Subcutaneous abdominal adipose tissue (tissue), 5 donors: ENCODE data around the gene CACFD1.

Experiments used
- H3K27ac ChIP-seq: one replicate; pipeline ENCODE4 v1.7.0; 2013; ENCODE audit warnings: low read depth, mild to moderate bottlenecking, inconsistent platforms, low read length, moderate library complexity
- H3K27me3 ChIP-seq, 5 donors: one replicate each; pipeline ENCODE4 v1.7.0; 2013; ENCODE audit warnings: low read length in 5 of 5, inconsistent platforms in 1 of 5; ENCODE audit not compliant: control insufficient read depth in 5 of 5, insufficient read depth in 4 of 5
- H3K36me3 ChIP-seq, 5 donors: one replicate each; pipeline ENCODE4 v1.7.0; 2013; ENCODE audit warnings: low read length in 5 of 5; ENCODE audit not compliant: control insufficient read depth in 5 of 5, insufficient read depth in 5 of 5
- H3K4me1 ChIP-seq, 5 donors: one replicate each; pipeline ENCODE4 v1.7.0; 2013; ENCODE audit warnings: low read length in 5 of 5, mild to moderate bottlenecking in 3 of 5, moderate library complexity in 1 of 5; ENCODE audit not compliant: control insufficient read depth in 5 of 5, insufficient read depth in 5 of 5
- H3K4me3 ChIP-seq, 5 donors: one replicate each; pipeline ENCODE4 v1.7.0; 2013; ENCODE audit warnings: low read length in 5 of 5, low read depth in 1 of 5
- H3K9ac ChIP-seq, 5 donors: one replicate each; pipeline ENCODE4 v1.7.0; 2013; ENCODE audit warnings: low read length in 5 of 5, mild to moderate bottlenecking in 4 of 5, moderate library complexity in 3 of 5
- H3K9me3 ChIP-seq, 5 donors: one replicate each; pipeline ENCODE4 v1.7.0; 2013; ENCODE audit warnings: low read length in 5 of 5; ENCODE audit not compliant: control insufficient read depth in 5 of 5
- donor health status: healthy.
- donor health status: healthy.
- donor health status: healthy.
- donor health status: healthy.
- donor health status: healthy.

CACFD1 gene

DNA sequence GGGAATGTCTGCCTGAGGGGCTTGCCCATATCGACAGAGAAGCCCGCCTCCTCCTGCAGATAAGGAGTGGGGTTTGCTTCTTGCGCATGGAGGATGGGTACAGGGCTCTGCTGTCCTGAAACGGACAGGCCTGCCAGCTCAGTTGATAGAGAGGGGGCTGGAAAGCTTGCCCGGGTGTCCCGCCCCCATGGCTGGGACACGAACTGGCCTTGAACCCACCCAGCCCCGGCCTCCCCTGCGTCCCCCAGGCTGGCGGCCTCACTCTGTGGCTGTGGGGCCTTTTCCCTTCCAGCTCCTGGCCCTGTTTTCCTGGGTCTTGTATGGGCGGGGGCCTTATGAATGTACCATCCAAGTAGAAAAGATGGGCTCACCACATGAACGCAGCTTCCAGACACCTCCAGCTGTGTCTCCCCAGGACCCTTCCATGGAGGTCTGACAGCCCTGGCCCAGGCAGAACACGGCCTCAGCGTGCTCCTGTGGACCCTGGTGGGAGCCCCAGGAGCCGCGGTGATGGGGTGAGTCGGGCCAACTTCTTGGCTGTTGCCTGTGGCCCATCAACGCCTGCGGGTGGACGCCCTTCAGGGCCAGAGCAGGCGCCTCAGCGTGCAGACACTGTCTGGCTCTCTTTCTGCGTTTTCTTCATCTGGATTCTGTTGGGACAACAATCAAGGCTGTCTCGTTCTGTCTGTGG lies 35.0 kb downstream of the CACFD1 start:
- H3K27ac ChIP-seq, result no peak overlapping the region
- H3K27me3 ChIP-seq, result peaks cover 8 to 63% (median 33%) of the 10 kb centered on the region in 5 donors
- H3K9me3 ChIP-seq, result no peaks in the 10 kb centered on the region
- H3K4me1 ChIP-seq, result peaks cover 0 to 16% (median 0%) of the 10 kb centered on the region in 5 donors
- H3K4me3 ChIP-seq, result no peak overlapping the region
- no peaks in the 10 kb centered on the region for H3K36me3 ChIP-seq
- no peak overlapping the region for H3K9ac ChIP-seq

- Histone ChIP-seq H3K9me3 (no peaks in the 10 kb centered on the region), H3K27me3 (peaks cover 8 to 58% (median 28%) of the 10 kb centered on the region in 5 donors), H3K27ac (no peak overlapping the region), H3K9ac (no peak overlapping the region), H3K4me3 (no peak overlapping the region), H3K36me3 (no peaks in the 10 kb centered on the region), H3K4me1 (peaks cover 0 to 16% (median 0%) of the 10 kb centered on the region in 5 donors)
Observed at GRCh38 chr9:133495327-133496293, 35.8 kb downstream of the CACFD1 start.

DNA sequence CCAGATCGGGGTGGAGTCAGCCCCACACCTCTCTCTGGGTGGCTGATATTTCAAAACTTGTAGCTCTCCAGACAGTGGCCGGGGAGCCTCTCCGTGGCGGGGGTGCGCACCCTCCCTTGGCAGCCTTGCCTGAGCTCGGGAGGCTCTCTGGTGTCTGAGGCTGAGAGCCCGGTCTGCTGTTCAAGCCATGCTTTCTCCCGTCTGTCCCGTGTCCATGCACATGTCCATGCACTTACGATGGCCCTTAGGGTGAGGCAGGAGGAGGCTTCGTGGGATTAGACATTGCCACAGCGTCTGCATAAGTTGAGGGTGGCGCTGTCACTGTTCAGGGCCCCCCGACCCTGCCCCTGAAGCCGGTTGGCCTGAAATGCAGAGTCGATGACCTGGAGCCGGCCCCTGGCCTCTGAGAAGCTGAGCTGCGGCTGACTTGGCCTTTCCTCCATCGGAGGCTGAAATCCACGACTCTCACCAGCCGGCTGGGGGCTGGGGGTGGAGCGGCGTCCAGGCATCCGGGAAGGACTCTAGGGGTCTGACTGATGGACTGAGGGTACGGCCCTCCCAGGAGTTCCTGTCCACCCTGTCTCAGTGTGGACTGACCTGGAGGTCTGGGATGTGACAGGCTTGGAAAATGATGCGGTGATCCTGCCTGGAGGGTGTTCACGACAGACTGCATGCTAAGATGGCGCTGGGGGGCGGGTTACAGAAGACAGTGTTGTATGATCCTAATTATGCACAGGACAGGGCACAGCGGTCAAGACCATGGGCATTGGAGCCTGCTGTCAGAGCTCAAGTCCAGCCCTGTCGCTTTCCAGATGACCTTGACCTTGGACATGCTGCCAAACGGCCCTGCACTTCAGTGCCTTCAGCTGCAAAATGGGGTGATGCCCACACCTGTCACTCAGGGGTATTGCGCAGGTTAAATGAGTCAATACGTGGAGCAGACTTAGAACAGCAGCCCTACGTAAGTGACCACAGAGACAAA lies 37.4 kb downstream of the CACFD1 start:
- H3K4me3 ChIP-seq, result no peak overlapping the region
- peaks cover 0 to 10% (median 0%) of the 10 kb centered on the region in 5 donors for H3K4me1 ChIP-seq
- H3K27me3 ChIP-seq, result peaks cover 8 to 50% (median 28%) of the 10 kb centered on the region in 5 donors
- H3K36me3 ChIP-seq, result no peaks in the 10 kb centered on the region
- peaks cover 0 to 10% (median 8%) of the 10 kb centered on the region in 5 donors for H3K9me3 ChIP-seq
- H3K9ac ChIP-seq, result no peak overlapping the region
- no peak overlapping the region for H3K27ac ChIP-seq

DNA sequence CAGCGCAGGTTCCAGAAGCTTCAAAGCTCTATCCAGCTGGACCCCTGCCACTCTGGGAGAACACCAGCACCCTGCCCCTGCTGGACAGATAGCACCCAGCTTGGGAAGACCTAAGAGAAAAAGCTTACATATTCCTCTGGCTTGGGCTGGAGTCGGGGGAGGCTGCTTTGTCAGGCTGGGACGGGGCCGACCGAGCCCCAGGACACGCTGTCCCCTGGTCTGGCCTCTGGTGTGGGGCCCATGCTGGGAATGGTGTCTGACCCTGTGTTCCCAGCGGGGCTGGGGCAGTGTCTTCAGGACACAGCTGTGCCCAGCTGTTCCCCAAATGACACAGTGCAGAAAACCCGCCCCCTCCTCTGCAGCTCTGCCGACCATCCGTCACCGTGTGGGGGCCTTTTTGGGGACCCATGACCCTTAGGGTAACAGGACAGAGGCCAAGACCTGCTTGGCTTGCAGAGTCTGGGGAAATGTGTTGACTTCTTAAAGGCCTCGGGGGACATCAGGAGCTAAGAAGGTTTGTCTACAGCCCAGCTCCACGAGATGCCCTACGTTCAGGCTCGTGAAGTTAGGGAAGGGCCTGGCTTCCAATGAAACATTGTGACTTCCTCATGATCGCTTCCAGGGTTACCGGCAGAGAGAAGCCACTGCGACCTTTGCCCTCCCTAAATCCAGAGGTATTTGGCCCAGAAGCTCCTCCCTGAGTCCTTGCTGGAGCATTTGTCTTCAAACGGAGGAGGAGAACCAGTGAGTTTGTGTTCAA lies 39.5 kb downstream of the CACFD1 start:
- H3K27me3 ChIP-seq, result peaks cover 8 to 50% (median 25%) of the 10 kb centered on the region in 5 donors
- H3K9ac ChIP-seq, result no peak overlapping the region
- H3K27ac ChIP-seq, result no peak overlapping the region
- H3K9me3 ChIP-seq, result peaks cover 4 to 14% (median 10%) of the 10 kb centered on the region in 5 donors
- H3K4me3 ChIP-seq, result no peak overlapping the region
- H3K4me1 ChIP-seq, result peaks cover 0 to 4% (median 0%) of the 10 kb centered on the region in 5 donors
- H3K36me3 ChIP-seq, result no peaks in the 10 kb centered on the region

GRCh38 chr9:133499892-133500270 lies 40.1 kb downstream of the CACFD1 start:
- H3K9ac ChIP-seq, result no peak overlapping the region
- peaks cover 0 to 4% (median 0%) of the 10 kb centered on the region in 5 donors for H3K4me1 ChIP-seq
- no peak overlapping the region for H3K4me3 ChIP-seq
- H3K27ac ChIP-seq, result no peak overlapping the region
- peaks cover 4 to 14% (median 10%) of the 10 kb centered on the region in 5 donors for H3K9me3 ChIP-seq
- H3K27me3 ChIP-seq, result peaks cover 8 to 46% (median 26%) of the 10 kb centered on the region in 5 donors
- no peaks in the 10 kb centered on the region for H3K36me3 ChIP-seq

GRCh38 chr9:133502112-133502511 lies 42.3 kb downstream of the CACFD1 start:
- Histone ChIP-seq H3K36me3 (no peaks in the 10 kb centered on the region), H3K9me3 (peaks cover 4 to 14% (median 10%) of the 10 kb centered on the region in 5 donors), H3K9ac (no peak overlapping the region), H3K4me1 (peaks cover 2 to 20% (median 16%) of the 10 kb centered on the region in 5 donors), H3K4me3 (no peak overlapping the region), H3K27me3 (peaks cover under 1 to 29% (median 17%) of the 10 kb centered on the region in 5 donors), H3K27ac (no peak overlapping the region)

- Histone ChIP-seq H3K27ac (no peak overlapping the region), H3K9me3 (peaks cover 4 to 14% (median 10%) of the 10 kb centered on the region in 5 donors), H3K4me3 (peak overlapping the region in 1 of 5 donors; percentile 12), H3K36me3 (no peaks in the 10 kb centered on the region), H3K4me1 (peaks cover 2 to 29% (median 21%) of the 10 kb centered on the region in 5 donors), H3K9ac (no peak overlapping the region), H3K27me3 (peaks cover 2 to 24% (median 6%) of the 10 kb centered on the region in 5 donors)
Observed at GRCh38 chr9:133505186-133505830, 45.5 kb downstream of the CACFD1 start.

DNA sequence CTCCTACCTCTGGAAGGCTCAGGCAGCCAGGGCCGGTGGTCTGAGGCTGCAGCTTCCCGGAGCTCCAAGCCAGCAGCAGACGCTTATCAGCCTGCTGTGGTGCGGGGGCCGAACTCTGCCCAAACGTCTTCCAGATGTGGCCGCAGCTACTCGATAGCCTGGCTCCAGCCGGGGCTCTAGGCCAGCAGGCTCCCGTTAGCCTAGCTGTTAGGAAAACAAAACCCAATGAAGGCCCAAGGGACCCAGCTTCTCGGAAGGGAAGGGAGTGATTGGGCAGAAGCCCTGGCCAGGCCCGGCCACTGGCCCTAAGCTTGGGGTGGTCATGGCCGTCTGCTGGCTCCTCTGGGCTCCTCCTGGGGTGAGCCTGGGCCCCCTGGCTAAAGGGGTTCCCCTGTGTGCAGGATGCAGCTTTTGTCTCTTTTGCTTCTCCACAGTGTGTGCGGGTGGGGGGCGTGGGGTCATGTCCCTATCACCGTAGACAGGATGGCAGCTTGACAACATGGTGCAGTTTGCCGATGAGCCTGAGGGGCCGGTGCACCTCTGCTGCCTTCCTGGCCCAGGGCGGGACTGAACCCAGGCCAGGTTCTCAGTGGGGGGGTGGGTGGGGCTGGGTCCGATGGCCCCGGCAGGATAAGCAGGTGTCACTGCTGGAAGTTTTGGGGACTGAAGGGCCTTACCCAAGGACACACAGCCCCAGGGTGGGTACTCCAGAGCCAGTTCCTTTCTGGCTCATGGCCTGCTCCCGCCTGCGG lies 46.3 kb downstream of the CACFD1 start:
- no peaks in the 10 kb centered on the region for H3K36me3 ChIP-seq
- peak overlapping the region in 2 of 5 donors; percentile 12 to 19 for H3K4me3 ChIP-seq
- H3K4me1 ChIP-seq, result peaks cover 2 to 29% (median 21%) of the 10 kb centered on the region in 5 donors
- peaks cover 4 to 14% (median 10%) of the 10 kb centered on the region in 5 donors for H3K9me3 ChIP-seq
- no peak overlapping the region for H3K27ac ChIP-seq
- H3K9ac ChIP-seq, result no peak overlapping the region
- H3K27me3 ChIP-seq, result peaks cover 2 to 24% (median 6%) of the 10 kb centered on the region in 5 donors
